OCI-LY3 (cell line): ENCODE data around the gene NUP62CL.

ENCODE experiments used
- CTCF ChIP-seq: fragments of 200-600, 300-600 bp; sonication (generic); IDR thresholded peaks from 2 replicates; pipeline ENCODE4 v1.5.1; 2014; ENCODE audit warnings: antibody characterized with exemption, low read length, low read depth
- EZH2phosphoT487 ChIP-seq: fragments of 200-600 bp; shearing (Covaris generic); IDR thresholded peaks from 2 replicates; pipeline ENCODE4 v1.6.1; 2018; ENCODE audit warnings: antibody characterized with exemption, mixed run types, low read depth

GRCh38 chrX:107228486-107228819, 22.2 kb upstream of the NUP62CL start:
- TF ChIP-seq CTCF (no peak), EZH2phosphoT487 (no peak)
